Body of pancreas (tissue), 4 donors: ENCODE measurements around the gene PRRT1B. TPM values are rescaled to one million over a fixed set of nuclear protein-coding genes. Genes with fewer than 3 reads are reported as not detected.

ENCODE experiments used
- ATAC-seq: fragments of 150-250 bp; one replicate; pipeline ENCODE4 v1.9.1; 2016
- DNase-seq, 4 donors: peaks; one replicate each; pipeline ENCODE4 v3.0.0-alpha.2; 2019
- H3K27ac ChIP-seq, 4 donors: fragments of 200-600 bp; sonication (generic); 1 replicate in 3 of 4; 2 replicates in 1 of 4; pipeline versions ENCODE4 v1.5.1 to v1.6.1; 2016 to 2019; ENCODE audit warnings: mild to moderate bottlenecking in 1 of 4, mixed read lengths in 1 of 4, moderate library complexity in 1 of 4
- H3K27me3 ChIP-seq, 2 donors: fragments of 200-600 bp; sonication (generic); one replicate each; pipeline ENCODE4 v1.6.0; 2016; ENCODE audit warnings: mild to moderate bottlenecking in 1 of 2
- H3K36me3 ChIP-seq, 2 donors: fragments of 200-600 bp; sonication (generic); replicated peaks in 1 of 2; 2 replicates each; pipeline ENCODE4 v1.5.1; 2016; ENCODE audit warnings: low read depth in 2 of 2; ENCODE audit not compliant: insufficient read depth in 1 of 2
- H3K4me1 ChIP-seq: fragments of 200-600 bp; sonication (generic); one replicate; pipeline ENCODE4 v1.6.0; 2016
- H3K4me3 ChIP-seq, 2 donors: fragments of 200-600 bp; sonication (generic); 1 replicate in 1 of 2; 2 replicates in 1 of 2; pipeline ENCODE4 v1.5.1; 2016 to 2019
- H3K9me3 ChIP-seq, 3 donors: fragments of 200-600 bp; sonication (generic); 1 replicate in 2 of 3; 2 replicates in 1 of 3; pipeline ENCODE4 v1.5.1; 2016
- POLR2A ChIP-seq, 3 donors: fragments of 450-650 bp; IDR thresholded peaks; one replicate each; pipeline ENCODE4 v1.6.1; 2016; ENCODE audit warnings: antibody characterized with exemption in 3 of 3, mild to moderate bottlenecking in 2 of 3
- WGBS, 2 donors: methylation state at CpG; one replicate each; pipeline ENCODE4 v1.1.5; 2017; 5-methylcytosine and 5-hydroxymethylcytosine counted together
- intact Hi-C: fragments of 100-400 bp; cut with DNase I; formaldehyde crosslinking; loops from one replicate; pipeline ENCODE4 v1.15.1; 2023
- total RNA-seq, 2 donors: library from RNA; depleted of rRNA; stranded (reverse); fragments of >200 nt; gene quantifications; one replicate each; pipeline ENCODE4 v1.1.0, GENCODE V29; 2016
- TF ChIP-seq, protein P1 (sequence below), 7 experiments: fragments of 450-650 bp in 4 of 7; fragments of 200-600 bp in 3 of 7; sonication (generic) in 3 of 7; IDR thresholded peaks; one replicate each; pipeline ENCODE4 v1.5.1; 2016 to 2019; ENCODE audit warnings: antibody characterized with exemption in 7 of 7

The PRRT1B gene
- total RNA-seq, 2 donors from 2014 or later, result 0.33 to 0.78 TPM

DNA sequence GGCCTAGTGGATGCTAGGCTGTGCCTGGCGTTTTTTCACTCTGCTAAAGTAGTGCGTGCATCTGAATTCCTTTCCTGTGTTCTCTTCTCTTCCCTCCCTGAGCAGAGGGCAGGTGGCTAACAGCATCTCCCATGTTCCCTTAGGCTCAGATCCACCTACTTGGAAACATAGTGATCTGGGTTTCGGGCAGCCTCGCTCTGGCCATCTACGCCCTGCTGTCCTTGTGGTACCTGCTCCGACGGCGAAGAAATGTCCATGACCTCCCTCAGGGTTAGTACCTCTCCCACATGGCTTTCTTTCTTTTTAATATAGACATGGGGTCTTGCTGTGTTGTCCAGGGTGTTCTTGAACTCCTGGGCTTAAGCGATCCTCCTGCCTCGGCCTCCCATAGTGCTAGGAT lies 24.1 kb upstream of the PRRT1B start:
- intact Hi-C loops, result no loop called here
- H3K4me1 ChIP-seq, result no peaks in the 10 kb centered on the region
- no peak overlapping the region for H3K27ac ChIP-seq
- H3K27me3 ChIP-seq, result no peaks in the 10 kb centered on the region
- peaks cover 0 to 32% of the 10 kb centered on the region in 2 donors for H3K36me3 ChIP-seq
- no peak overlapping the region for H3K4me3 ChIP-seq
- TF ChIP-seq, protein P1, sequence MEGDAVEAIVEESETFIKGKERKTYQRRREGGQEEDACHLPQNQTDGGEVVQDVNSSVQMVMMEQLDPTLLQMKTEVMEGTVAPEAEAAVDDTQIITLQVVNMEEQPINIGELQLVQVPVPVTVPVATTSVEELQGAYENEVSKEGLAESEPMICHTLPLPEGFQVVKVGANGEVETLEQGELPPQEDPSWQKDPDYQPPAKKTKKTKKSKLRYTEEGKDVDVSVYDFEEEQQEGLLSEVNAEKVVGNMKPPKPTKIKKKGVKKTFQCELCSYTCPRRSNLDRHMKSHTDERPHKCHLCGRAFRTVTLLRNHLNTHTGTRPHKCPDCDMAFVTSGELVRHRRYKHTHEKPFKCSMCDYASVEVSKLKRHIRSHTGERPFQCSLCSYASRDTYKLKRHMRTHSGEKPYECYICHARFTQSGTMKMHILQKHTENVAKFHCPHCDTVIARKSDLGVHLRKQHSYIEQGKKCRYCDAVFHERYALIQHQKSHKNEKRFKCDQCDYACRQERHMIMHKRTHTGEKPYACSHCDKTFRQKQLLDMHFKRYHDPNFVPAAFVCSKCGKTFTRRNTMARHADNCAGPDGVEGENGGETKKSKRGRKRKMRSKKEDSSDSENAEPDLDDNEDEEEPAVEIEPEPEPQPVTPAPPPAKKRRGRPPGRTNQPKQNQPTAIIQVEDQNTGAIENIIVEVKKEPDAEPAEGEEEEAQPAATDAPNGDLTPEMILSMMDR (IDR thresholded peaks at IDR 0.05), result no peak
- TF ChIP-seq POLR2A (IDR thresholded peaks at IDR 0.05), result no peak
- no peak for ATAC-seq
- DNase-seq, result no peak
- no peaks in the 10 kb centered on the region for H3K9me3 ChIP-seq
- WGBS, 2 donors, result 91 to 94% methylated on average over 10 of the region's 10 CpGs

DNA sequence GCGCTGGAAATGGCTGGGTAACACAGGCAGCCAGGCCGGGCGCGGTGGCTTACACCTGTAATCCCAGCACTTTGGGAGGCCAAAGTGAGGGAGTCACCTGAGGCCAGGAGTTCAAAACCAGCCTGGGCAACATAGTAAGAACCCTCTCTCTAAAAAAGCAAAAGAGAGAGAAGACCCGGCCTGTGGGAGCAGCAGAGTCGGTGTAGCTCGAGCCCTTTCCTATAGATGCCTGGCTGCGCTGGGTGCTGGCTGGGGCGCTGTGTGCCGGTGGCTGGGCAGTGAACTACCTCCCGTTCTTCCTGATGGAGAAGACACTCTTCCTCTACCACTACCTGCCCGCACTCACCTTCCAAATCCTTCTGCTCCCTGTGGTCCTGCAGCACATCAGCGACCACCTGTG lies 23.5 kb upstream of the PRRT1B start:
- peaks cover 0 to 30% of the 10 kb centered on the region in 2 donors for H3K36me3 ChIP-seq
- no peaks in the 10 kb centered on the region for H3K27me3 ChIP-seq
- intact Hi-C loops, result no loop called here
- WGBS, 2 donors, result 96 to 98% methylated on average over 11 to 13 of the region's 13 CpGs
- H3K4me3 ChIP-seq, result no peak overlapping the region
- no peak overlapping the region for H3K27ac ChIP-seq
- no peak for DNase-seq
- TF ChIP-seq, protein P1 (IDR thresholded peaks at IDR 0.05), result no peak
- no peak for TF ChIP-seq POLR2A (IDR thresholded peaks at IDR 0.05)
- ATAC-seq, result no peak
- no peaks in the 10 kb centered on the region for H3K9me3 ChIP-seq
- H3K4me1 ChIP-seq, result no peaks in the 10 kb centered on the region

- intact Hi-C loops, result no loop called here
- Histone ChIP-seq H3K27me3 (no peaks in the 10 kb centered on the region), H3K4me3 (no peak overlapping the region), H3K9me3 (no peaks in the 10 kb centered on the region), H3K27ac (no peak overlapping the region), H3K36me3 (peaks cover 0 to 30% of the 10 kb centered on the region in 2 donors), H3K4me1 (no peaks in the 10 kb centered on the region)
- 91% methylated on average over 15 to 26 of the region's 29 CpGs for WGBS, 2 donors
- ATAC-seq (no peak), DNase-seq (no peak)
- TF ChIP-seq POLR2A (IDR thresholded peaks at IDR 0.05), result no peak
- TF ChIP-seq, protein P1 (IDR thresholded peaks at IDR 0.05), result no peak
These were observed 22.9 kb upstream of the PRRT1B start for GRCh38 chr9:131522257-131523085.

DNA sequence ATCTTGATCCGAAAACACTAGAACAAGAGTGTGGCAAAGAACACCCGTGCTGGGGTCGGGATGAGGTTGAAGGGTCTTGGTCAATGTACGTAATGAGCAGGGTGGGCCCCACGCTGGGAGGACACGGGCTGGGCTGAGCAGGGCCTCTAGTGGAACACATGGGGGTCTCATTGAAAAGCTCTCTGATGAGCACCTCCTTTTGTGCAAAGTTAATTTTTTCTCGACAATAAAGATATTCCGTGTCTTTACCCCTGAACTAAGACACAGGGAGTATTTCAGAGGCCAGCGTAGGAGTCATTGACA lies 22.3 kb upstream of the PRRT1B start:
- intact Hi-C loops, result no loop called here
- DNase-seq, result no peak
- H3K4me1 ChIP-seq, result no peaks in the 10 kb centered on the region
- no peaks in the 10 kb centered on the region for H3K9me3 ChIP-seq
- peaks cover 0 to 30% of the 10 kb centered on the region in 2 donors for H3K36me3 ChIP-seq
- WGBS, 2 donors, result 91 to 92% methylated on average over 8 to 9 of the region's 9 CpGs
- no peak overlapping the region for H3K27ac ChIP-seq
- H3K4me3 ChIP-seq, result no peak overlapping the region
- TF ChIP-seq, protein P1 (IDR thresholded peaks at IDR 0.05), result no peak
- no peak for TF ChIP-seq POLR2A (IDR thresholded peaks at IDR 0.05)
- no peak for ATAC-seq
- H3K27me3 ChIP-seq, result no peaks in the 10 kb centered on the region
